Left renal cortex interstitium (tissue), 4 donors: ENCODE measurements around the gene MS4A12. TPM values are rescaled to one million over a fixed set of nuclear protein-coding genes. Genes with fewer than 3 reads are reported as not detected.
"Not testable (repeated sequence)": the region's sequence is repeated elsewhere in the genome, so short reads cannot be mapped to it uniquely, and the experiment has no call there.

ENCODE experiments used
- DNase-seq, 4 donors: peaks; one replicate each; pipeline ENCODE4 v3.0.0-alpha.2; 2013; ENCODE audit warnings: low read depth in 4 of 4, low spot score in 2 of 4, missing footprints in 1 of 4
- polyA plus RNA-seq, 4 donors: library from polyadenylated mRNA; unstranded; fragments of 120-200 nt; gene quantifications; one replicate each; pipeline ENCODE4 v1.2.1, GENCODE V29; 2013; ENCODE audit not compliant: insufficient read length in 4 of 4

The MS4A12 gene, protein sequence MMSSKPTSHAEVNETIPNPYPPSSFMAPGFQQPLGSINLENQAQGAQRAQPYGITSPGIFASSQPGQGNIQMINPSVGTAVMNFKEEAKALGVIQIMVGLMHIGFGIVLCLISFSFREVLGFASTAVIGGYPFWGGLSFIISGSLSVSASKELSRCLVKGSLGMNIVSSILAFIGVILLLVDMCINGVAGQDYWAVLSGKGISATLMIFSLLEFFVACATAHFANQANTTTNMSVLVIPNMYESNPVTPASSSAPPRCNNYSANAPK
- not detected for polyA plus RNA-seq

GRCh38 chr11:60492488-60493009 lies at the start of gene MS4A12:
MS4A12 (plus strand) TSS chr11:60492778; CDS start chr11:60497319, 4,541 bp downstream.
- DNase-seq, result no peak

GRCh38 chr11:60447070-60447469 lies 45.5 kb upstream of the MS4A12 start:
- no peak for DNase-seq

- no peak for DNase-seq
Observed at GRCh38 chr11:60447846-60448245, 44.7 kb upstream of the MS4A12 start.

GRCh38 chr11:60451185-60451584 lies 41.4 kb upstream of the MS4A12 start:
- DNase-seq, result not testable (repeated sequence)

- DNase-seq, result no peak
Observed at GRCh38 chr11:60454212-60454611, 38.4 kb upstream of the MS4A12 start.

GRCh38 chr11:60455531-60456042 lies 37.0 kb upstream of the MS4A12 start, which contains the start of gene MS4A1:
MS4A1 (plus strand) TSS chr11:60455847; CDS start chr11:60462375, 6,528 bp downstream.
- DNase-seq, result no peak

- no peak for DNase-seq
Observed at GRCh38 chr11:60457576-60457975, 35.0 kb upstream of the MS4A12 start.

- no peak for DNase-seq
Observed at GRCh38 chr11:60459345-60459744, 33.2 kb upstream of the MS4A12 start.

DNA sequence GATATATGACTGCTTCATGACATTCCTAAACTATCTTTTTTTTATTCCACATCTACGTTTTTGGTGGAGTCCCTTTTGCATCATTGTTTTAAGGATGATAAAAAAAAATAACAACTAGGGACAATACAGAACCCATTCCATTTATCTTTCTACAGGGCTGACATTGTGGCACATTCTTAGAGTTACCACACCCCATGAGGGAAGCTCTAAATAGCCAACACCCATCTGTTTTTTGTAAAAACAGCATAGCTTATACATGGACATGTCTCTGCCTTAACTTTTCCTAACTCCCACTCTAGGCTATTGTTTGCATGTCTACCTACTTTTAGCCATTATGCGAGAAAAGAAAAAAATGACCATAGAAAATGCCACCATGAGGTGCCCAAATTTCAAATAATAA lies 23.7 kb upstream of the MS4A12 start:
- no peak for DNase-seq

- DNase-seq, result no peak
Observed at GRCh38 chr11:60469723-60470122, 22.9 kb upstream of the MS4A12 start.

DNA sequence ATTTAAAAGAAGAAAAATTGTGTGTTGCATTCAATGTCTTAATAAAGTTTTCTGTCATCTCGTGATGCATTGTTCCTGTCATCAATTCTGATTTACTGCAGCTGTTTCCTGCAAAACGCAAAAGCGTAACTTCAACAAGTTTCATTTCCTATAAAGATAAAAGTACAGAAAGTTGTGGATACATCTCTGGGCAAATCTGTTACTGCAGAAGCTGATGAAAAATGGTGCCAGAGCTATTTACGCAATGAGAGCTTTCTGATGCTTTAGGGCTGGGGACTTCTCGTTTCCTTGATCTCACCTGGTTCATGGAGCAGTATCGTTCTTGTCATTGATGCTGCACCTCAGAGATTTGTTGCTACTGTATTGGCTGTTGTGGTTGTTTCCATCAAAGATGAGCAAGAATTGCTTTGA lies 15.5 kb upstream of the MS4A12 start:
- DNase-seq, result no peak

- no peak for DNase-seq
Observed at GRCh38 chr11:60482361-60482760, 10.2 kb upstream of the MS4A12 start.

DNA sequence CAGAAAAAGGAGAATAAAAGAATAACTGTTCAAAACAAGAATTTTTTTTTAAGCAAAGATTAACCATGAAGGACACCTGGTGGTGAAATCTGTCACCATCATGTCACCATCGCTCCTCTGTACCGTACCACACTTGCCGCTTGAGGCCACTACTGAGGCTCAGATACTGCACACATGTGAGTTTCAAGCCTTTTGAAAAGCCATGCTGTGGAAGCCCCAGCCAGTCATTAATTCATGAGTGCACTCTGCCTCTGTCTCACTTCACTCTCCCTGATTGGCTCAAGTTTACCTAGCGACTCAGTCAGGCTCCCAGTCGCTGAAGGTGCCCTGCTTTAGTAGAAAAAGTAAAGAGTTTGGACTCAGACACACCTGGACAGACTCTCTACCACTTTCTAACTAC lies 6.6 kb upstream of the MS4A12 start:
- DNase-seq, result no peak

GRCh38 chr11:60493454-60493853 lies 876 bp downstream of the MS4A12 start:
- no peak for DNase-seq

GRCh38 chr11:60498399-60498798 lies 5.8 kb downstream of the MS4A12 start:
- DNase-seq, result no peak

- no peak for DNase-seq
Observed at GRCh38 chr11:60498853-60499252, 6.3 kb downstream of the MS4A12 start.

- no peak for DNase-seq
Observed at GRCh38 chr11:60500276-60500910, 7.8 kb downstream of the MS4A12 start.

GRCh38 chr11:60502221-60502775 lies 9.7 kb downstream of the MS4A12 start:
- no peak for DNase-seq

DNA sequence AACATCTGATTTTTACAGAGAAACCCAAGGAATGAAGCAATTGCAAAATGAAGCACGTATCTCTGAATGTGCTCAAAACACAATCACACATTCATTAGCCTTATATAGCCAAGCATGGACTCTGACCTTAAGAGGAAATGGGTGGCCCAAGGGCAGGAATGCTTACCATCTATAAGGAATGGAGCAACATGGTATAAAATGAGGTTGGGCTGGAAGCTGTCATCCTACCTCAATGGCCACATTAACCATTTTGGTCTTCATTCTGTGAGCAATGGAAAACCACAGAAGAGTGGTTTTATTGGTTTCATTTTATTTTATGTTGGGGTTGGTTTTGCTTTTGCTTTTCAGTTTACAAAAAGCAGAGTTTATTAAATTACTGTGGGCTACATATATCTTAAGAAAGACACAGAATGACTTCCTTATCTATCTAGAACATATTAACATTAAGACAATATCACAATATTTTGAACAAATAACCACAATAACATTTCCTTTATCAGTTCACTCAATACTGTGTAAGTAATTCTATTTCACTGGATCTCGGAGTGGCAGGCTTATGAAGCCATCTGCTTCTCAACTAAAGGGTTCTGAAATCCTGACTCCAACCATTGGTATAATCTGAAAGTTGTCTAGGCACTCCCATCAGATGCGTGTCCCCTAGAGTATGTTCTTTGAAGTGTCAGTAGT lies 11.8 kb downstream of the MS4A12 start:
- no peak for DNase-seq

DNA sequence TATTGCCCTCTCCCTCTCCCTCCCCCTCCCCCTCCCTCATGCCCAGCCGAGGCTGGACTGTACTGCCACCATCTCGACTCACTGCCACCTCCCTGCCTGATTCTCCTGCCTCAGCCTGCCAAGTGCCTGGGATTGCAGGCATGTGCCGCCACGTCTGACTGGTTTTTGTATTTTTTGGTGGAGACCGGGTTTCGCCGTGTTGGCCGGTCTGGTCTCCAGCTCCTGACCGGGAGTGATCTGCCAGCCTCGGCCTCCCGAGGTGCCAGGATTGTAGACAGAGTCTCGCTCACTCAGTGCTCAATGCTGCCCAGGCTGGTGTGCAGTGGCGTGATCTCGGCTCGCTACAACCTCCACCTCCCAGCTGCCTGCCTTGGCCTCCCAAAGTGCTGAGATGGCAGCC lies 17.0 kb downstream of the MS4A12 start:
- not testable (repeated sequence) for DNase-seq

GRCh38 chr11:60510209-60510608 lies 17.6 kb downstream of the MS4A12 start:
- not testable (repeated sequence) for DNase-seq
